KMS-11 (cell line): Measurements from ENCODE around the gene IFIT1.
A peak's percentile ranks its signal among the peaks of the same experiment; 100 is the strongest.

ENCODE experiments used
- H2AFZ ChIP-seq: fragments of 200-600 bp; sonication (generic); 2 replicates; pipeline ENCODE4 v1.6.1; 2016; ENCODE audit warnings: antibody characterized with exemption, mixed run types, low read depth
- H3K27ac ChIP-seq: fragments of 200-600 bp; sonication (generic); 2 replicates; pipeline ENCODE4 v1.6.1; 2016; ENCODE audit warnings: mild to moderate bottlenecking, mixed run types
- H3K27me3 ChIP-seq: fragments of 200-600 bp; sonication (generic); 2 replicates; pipeline ENCODE4 v1.6.1; 2017; ENCODE audit warnings: mild to moderate bottlenecking, low read depth, mixed run types, moderate library complexity; ENCODE audit not compliant: insufficient read depth
- H3K36me3 ChIP-seq: fragments of 200-600 bp; sonication (generic); 2 replicates; pipeline ENCODE4 v1.6.1; 2017; ENCODE audit warnings: mild to moderate bottlenecking, mixed run types; ENCODE audit not compliant: insufficient read depth
- H3K4me1 ChIP-seq: fragments of 200-600 bp; sonication (generic); 2 replicates; pipeline ENCODE4 v1.6.1; 2016; ENCODE audit warnings: mild to moderate bottlenecking, low read depth, mixed run types; ENCODE audit not compliant: poor library complexity, severe bottlenecking
- H3K4me2 ChIP-seq: fragments of 200-600 bp; sonication (generic); 2 replicates; pipeline ENCODE4 v1.7.0; 2016; ENCODE audit warnings: mild to moderate bottlenecking, mixed run types
- H3K4me3 ChIP-seq: fragments of 200-600 bp; sonication (generic); IDR thresholded peaks from 2 replicates; pipeline ENCODE4 v1.6.1; 2017; ENCODE audit warnings: low read depth, low read length, mixed read lengths; ENCODE audit not compliant: insufficient read depth
- H3K79me2 ChIP-seq: fragments of 200-600 bp; sonication (generic); 2 replicates; pipeline ENCODE4 v1.6.1; 2016; ENCODE audit warnings: low read depth, mixed run types; ENCODE audit not compliant: insufficient read depth
- H3K9ac ChIP-seq: fragments of 200-600 bp; sonication (generic); 2 replicates; pipeline ENCODE4 v1.6.1; 2016; ENCODE audit warnings: mild to moderate bottlenecking, mixed run types
- H4K20me1 ChIP-seq: fragments of 200-600 bp; sonication (generic); 2 replicates; pipeline ENCODE4 v1.6.1; 2016; ENCODE audit warnings: mild to moderate bottlenecking, mixed run types; ENCODE audit not compliant: insufficient read depth
- TF ChIP-seq, protein P1 (sequence below): fragments of 200-600 bp; sonication (generic); conservative IDR thresholded peaks from 2 replicates; pipeline ENCODE4 v1.6.1; 2017; ENCODE audit warnings: low read depth, mild to moderate bottlenecking, antibody characterized with exemption, low read length, moderate library complexity, mixed read lengths

Gene IFIT1

GRCh38 chr10:89426230-89426868 lies 33.9 kb downstream of the IFIT1 start:
- Histone ChIP-seq H3K36me3 (no peaks in the 10 kb centered on the region), H4K20me1 (no peaks in the 10 kb centered on the region), H2AFZ (no peak overlapping the region), H3K27me3 (no peaks in the 10 kb centered on the region), H3K79me2 (no peaks in the 10 kb centered on the region), H3K9ac (no peak overlapping the region), H3K4me3 (no peak overlapping the region), H3K4me1 (no peaks in the 10 kb centered on the region), H3K27ac (no peak overlapping the region), H3K4me2 (no peak overlapping the region)
- TF ChIP-seq, protein P1, sequence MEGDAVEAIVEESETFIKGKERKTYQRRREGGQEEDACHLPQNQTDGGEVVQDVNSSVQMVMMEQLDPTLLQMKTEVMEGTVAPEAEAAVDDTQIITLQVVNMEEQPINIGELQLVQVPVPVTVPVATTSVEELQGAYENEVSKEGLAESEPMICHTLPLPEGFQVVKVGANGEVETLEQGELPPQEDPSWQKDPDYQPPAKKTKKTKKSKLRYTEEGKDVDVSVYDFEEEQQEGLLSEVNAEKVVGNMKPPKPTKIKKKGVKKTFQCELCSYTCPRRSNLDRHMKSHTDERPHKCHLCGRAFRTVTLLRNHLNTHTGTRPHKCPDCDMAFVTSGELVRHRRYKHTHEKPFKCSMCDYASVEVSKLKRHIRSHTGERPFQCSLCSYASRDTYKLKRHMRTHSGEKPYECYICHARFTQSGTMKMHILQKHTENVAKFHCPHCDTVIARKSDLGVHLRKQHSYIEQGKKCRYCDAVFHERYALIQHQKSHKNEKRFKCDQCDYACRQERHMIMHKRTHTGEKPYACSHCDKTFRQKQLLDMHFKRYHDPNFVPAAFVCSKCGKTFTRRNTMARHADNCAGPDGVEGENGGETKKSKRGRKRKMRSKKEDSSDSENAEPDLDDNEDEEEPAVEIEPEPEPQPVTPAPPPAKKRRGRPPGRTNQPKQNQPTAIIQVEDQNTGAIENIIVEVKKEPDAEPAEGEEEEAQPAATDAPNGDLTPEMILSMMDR: peak; percentile 78

GRCh38 chr10:89427629-89428028 lies 35.2 kb downstream of the IFIT1 start:
- Histone ChIP-seq H3K4me3 (no peak overlapping the region), H3K79me2 (no peaks in the 10 kb centered on the region), H2AFZ (no peak overlapping the region), H4K20me1 (no peaks in the 10 kb centered on the region), H3K4me2 (no peak overlapping the region), H3K27me3 (no peaks in the 10 kb centered on the region), H3K4me1 (no peaks in the 10 kb centered on the region), H3K36me3 (no peaks in the 10 kb centered on the region), H3K9ac (no peak overlapping the region), H3K27ac (no peak overlapping the region)
- TF ChIP-seq, protein P1: no peak

- Histone ChIP-seq H2AFZ (no peak overlapping the region), H3K9ac (no peak overlapping the region), H4K20me1 (no peaks in the 10 kb centered on the region), H3K79me2 (no peaks in the 10 kb centered on the region), H3K4me2 (no peak overlapping the region), H3K36me3 (no peaks in the 10 kb centered on the region), H3K4me1 (no peaks in the 10 kb centered on the region), H3K27me3 (no peaks in the 10 kb centered on the region), H3K4me3 (no peak overlapping the region), H3K27ac (no peak overlapping the region)
- TF ChIP-seq, protein P1: no peak
Observed at GRCh38 chr10:89428877-89429276, 36.5 kb downstream of the IFIT1 start.

DNA sequence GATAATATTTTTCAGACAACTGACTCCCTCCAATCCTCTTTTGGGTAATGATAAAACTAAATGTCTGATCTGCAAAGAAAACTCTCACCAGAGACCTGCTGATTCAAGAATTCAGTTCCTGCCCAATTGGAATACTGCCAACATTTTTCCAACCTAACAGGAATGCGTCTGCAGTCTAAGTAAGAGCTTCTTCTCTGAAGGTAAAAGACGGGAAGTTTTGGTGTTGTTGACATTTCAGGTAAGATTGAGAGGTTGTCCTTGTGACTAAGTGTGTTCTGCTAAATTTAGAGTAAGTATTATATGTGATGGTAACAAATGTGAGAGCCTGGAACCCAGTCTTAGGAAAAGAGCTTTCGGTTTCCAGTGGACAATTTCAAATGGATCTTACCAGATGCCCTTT lies 39.6 kb downstream of the IFIT1 start:
- TF ChIP-seq, protein P1: no peak
- H3K79me2 ChIP-seq: no peaks in the 10 kb centered on the region
- no peak overlapping the region for H3K4me2 ChIP-seq
- H3K27ac ChIP-seq: no peak overlapping the region
- no peaks in the 10 kb centered on the region for H3K4me1 ChIP-seq
- no peak overlapping the region for H3K4me3 ChIP-seq
- H3K36me3 ChIP-seq: no peaks in the 10 kb centered on the region
- H2AFZ ChIP-seq: no peak overlapping the region
- no peaks in the 10 kb centered on the region for H4K20me1 ChIP-seq
- no peaks in the 10 kb centered on the region for H3K27me3 ChIP-seq
- no peak overlapping the region for H3K9ac ChIP-seq
